Fibroblast of the aortic adventitia (primary cell): ENCODE results near the gene DNAH10. TPM values are rescaled to one million over a fixed set of nuclear protein-coding genes. Genes with fewer than 3 reads are reported as not detected.
"Not testable (repeated sequence)": the region's sequence is repeated elsewhere in the genome, so short reads cannot be mapped to it uniquely, and the experiment has no call there.

ENCODE experiments used
- DNase-seq: peaks from one replicate; pipeline ENCODE4 v3.0.0-alpha.2; 2010; ENCODE audit warnings: low read depth
- H3K4me3 ChIP-seq: 2 replicates; pipeline ENCODE4 v1.5.1; 2011; ENCODE audit warnings: low read depth, mild to moderate bottlenecking, control low read depth, low read length, moderate library complexity
- CTCF ChIP-seq: IDR thresholded peaks from 2 replicates; pipeline ENCODE4 v1.5.1; 2011; ENCODE audit warnings: mild to moderate bottlenecking, low read length, control low read depth, inconsistent platforms; ENCODE audit not compliant: insufficient read depth
- total RNA-seq: library from RNA; depleted of rRNA; stranded (reverse); fragments of >200 nt; gene quantifications from 2 replicates; pipeline ENCODE4 v1.2.3, GENCODE V29; 2012; ENCODE audit warnings: low replicate concordance

Gene DNAH10
- total RNA-seq, 1 donor, result 0.18 TPM

GRCh38 chr12:123908884-123909725, 147.0 kb downstream of the DNAH10 start:
- no peak overlapping the region for H3K4me3 ChIP-seq
- no peak for TF ChIP-seq CTCF
- no peak for DNase-seq

- no peak overlapping the region for H3K4me3 ChIP-seq
- no peak for DNase-seq
- TF ChIP-seq CTCF, result no peak
These were observed 148.0 kb downstream of the DNAH10 start for GRCh38 chr12:123910057-123910456.

GRCh38 chr12:123910761-123911193, 148.7 kb downstream of the DNAH10 start:
- no peak for TF ChIP-seq CTCF
- H3K4me3 ChIP-seq, result no peak overlapping the region
- no peak for DNase-seq

- H3K4me3 ChIP-seq, DNase-seq: not testable (repeated sequence)
These were observed 149.7 kb downstream of the DNAH10 start for GRCh38 chr12:123911672-123912409.

- no peak overlapping the region for H3K4me3 ChIP-seq
- TF ChIP-seq CTCF, result no peak
These were observed 150.6 kb downstream of the DNAH10 start for GRCh38 chr12:123912415-123913380.

GRCh38 chr12:123914726-123915333, 152.7 kb downstream of the DNAH10 start:
- no peak for TF ChIP-seq CTCF
- DNase-seq, result no peak
- H3K4me3 ChIP-seq, result no peak overlapping the region

More at GRCh38 chr12:123912415-123913380, 150.6 kb downstream of the DNAH10 start:
- no peak for DNase-seq
